ENCODE measurements around the gene PRPF40A. TPM values are rescaled to one million over a fixed set of nuclear protein-coding genes. Genes with fewer than 3 reads are reported as not detected.

PRPF40A gene
- total RNA-seq, 2 donors from 2014 or later: 190 to 222 TPM

- Mint-ChIP-seq H3K4me1 (peaks cover 8% of the 10 kb centered on the region), H3K9me3 (no peaks in the 10 kb centered on the region), H3K36me3 (ENCODE audit: low read depth) (peaks cover 41% of the 10 kb centered on the region), H3K4me3 (no peak overlapping the region), H3K27ac (no peak overlapping the region), H3K27me3 (ENCODE audit: insufficient read depth) (no peaks in the 10 kb centered on the region)
- Histone ChIP-seq H3K4me3 (ENCODE audit: low read length) (no peak overlapping the region), H3K9ac (ENCODE audit: extremely low read depth, low read length, poor library complexity, severe bottlenecking) (no peak overlapping the region), H3K27ac (ENCODE audit: low read depth, low read length) (no peak overlapping the region), H3K27me3 (ENCODE audit: control insufficient read depth, insufficient read depth, low read length, poor library complexity, severe bottlenecking) (no peaks in the 10 kb centered on the region), H3K9me3 (ENCODE audit: control insufficient read depth, low read length) (no peaks in the 10 kb centered on the region), H3K4me1 (ENCODE audit: control insufficient read depth, insufficient read depth, low read length) (no peaks in the 10 kb centered on the region), H3K36me3 (ENCODE audit: control insufficient read depth, insufficient read depth, low read length) (peaks cover 55% of the 10 kb centered on the region)
- WGBS, 2 experiments (ENCODE audit: insufficient coverage in 1 of 2, insufficient read length in 1 of 2): 96% methylated on average over 3 to 5 of the region's 5 CpGs
- DNase-seq: no peak
- TF ChIP-seq, protein P1, sequence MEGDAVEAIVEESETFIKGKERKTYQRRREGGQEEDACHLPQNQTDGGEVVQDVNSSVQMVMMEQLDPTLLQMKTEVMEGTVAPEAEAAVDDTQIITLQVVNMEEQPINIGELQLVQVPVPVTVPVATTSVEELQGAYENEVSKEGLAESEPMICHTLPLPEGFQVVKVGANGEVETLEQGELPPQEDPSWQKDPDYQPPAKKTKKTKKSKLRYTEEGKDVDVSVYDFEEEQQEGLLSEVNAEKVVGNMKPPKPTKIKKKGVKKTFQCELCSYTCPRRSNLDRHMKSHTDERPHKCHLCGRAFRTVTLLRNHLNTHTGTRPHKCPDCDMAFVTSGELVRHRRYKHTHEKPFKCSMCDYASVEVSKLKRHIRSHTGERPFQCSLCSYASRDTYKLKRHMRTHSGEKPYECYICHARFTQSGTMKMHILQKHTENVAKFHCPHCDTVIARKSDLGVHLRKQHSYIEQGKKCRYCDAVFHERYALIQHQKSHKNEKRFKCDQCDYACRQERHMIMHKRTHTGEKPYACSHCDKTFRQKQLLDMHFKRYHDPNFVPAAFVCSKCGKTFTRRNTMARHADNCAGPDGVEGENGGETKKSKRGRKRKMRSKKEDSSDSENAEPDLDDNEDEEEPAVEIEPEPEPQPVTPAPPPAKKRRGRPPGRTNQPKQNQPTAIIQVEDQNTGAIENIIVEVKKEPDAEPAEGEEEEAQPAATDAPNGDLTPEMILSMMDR (conservative IDR thresholded peaks at IDR 0.05): no peak
Measured at GRCh38 chr2:152611458-152612231, 105.6 kb downstream of the PRPF40A start.

DNA sequence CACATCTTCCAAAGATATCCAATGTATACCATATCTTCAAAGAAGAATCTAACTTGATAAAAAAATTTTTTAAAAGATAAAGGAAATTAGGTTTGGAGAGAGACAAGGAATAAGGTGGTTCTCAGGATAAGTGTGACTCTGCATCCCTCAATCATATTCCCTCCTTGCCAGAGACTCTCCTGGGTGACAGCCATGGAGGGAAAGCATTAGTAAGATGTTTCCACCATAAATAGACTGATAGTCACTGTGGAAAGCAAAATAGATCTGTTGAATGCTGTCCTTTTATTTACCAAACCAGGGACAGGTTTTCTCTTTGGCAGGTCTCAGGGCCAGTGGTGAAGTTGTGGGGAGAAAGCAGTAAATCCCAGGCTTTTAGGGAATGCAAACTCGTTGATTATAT, 107.6 kb downstream of the PRPF40A start:
- no peak for DNase-seq
- WGBS, 2 experiments (ENCODE audit: insufficient coverage in 1 of 2, insufficient read length in 1 of 2): 95 to 100% methylated on average over 1 of the region's 1 CpG
- no peak overlapping the region for H3K27ac Mint-ChIP-seq
- Histone ChIP-seq H3K4me3 (ENCODE audit: low read length) (no peak overlapping the region), H3K36me3 (ENCODE audit: control insufficient read depth, insufficient read depth, low read length) (peaks cover 39% of the 10 kb centered on the region), H3K27ac (ENCODE audit: low read depth, low read length) (no peak overlapping the region), H3K9me3 (ENCODE audit: control insufficient read depth, low read length) (no peaks in the 10 kb centered on the region), H3K4me1 (ENCODE audit: control insufficient read depth, insufficient read depth, low read length) (no peaks in the 10 kb centered on the region), H3K9ac (ENCODE audit: extremely low read depth, low read length, poor library complexity, severe bottlenecking) (no peak overlapping the region), H3K27me3 (ENCODE audit: control insufficient read depth, insufficient read depth, low read length, poor library complexity, severe bottlenecking) (no peaks in the 10 kb centered on the region)
- H3K9me3 Mint-ChIP-seq: no peaks in the 10 kb centered on the region
- peaks cover 32% of the 10 kb centered on the region for H3K36me3 Mint-ChIP-seq (ENCODE audit: low read depth)
- no peaks in the 10 kb centered on the region for H3K27me3 Mint-ChIP-seq (ENCODE audit: insufficient read depth)
- TF ChIP-seq, protein P1 (conservative IDR thresholded peaks at IDR 0.05): no peak
- no peak overlapping the region for H3K4me3 Mint-ChIP-seq
- H3K4me1 Mint-ChIP-seq: peaks cover 8% of the 10 kb centered on the region

DNA sequence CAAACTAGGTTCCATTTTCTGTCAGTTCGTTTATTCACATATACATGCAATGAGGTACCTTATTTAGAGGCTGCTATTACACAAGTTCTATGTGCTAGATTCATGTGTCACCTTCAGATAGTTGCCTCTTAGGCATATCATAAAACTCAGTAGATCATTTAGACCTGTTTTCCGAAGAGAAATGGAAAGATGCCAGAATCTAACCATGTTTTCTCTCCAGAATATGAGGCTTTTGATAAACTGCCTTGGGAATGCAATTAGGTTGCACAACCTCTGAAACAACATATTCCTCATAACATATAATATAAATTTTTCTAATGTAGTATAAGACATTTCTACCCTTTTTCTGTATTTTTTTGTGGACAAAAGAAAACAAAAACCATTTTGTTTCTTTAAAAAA, 108.1 kb downstream of the PRPF40A start:
- H3K4me3 Mint-ChIP-seq: no peak overlapping the region
- no peak for DNase-seq
- no peaks in the 10 kb centered on the region for H3K9me3 ChIP-seq (ENCODE audit: control insufficient read depth, low read length)
- H3K27me3 ChIP-seq (ENCODE audit: control insufficient read depth, insufficient read depth, low read length, poor library complexity, severe bottlenecking): no peaks in the 10 kb centered on the region
- H3K27ac Mint-ChIP-seq: no peak overlapping the region
- WGBS, 2 experiments (ENCODE audit: insufficient coverage in 1 of 2, insufficient read length in 1 of 2): 78 to 95% methylated on average over 2 of the region's 2 CpGs
- H3K27me3 Mint-ChIP-seq (ENCODE audit: insufficient read depth): no peaks in the 10 kb centered on the region
- no peak overlapping the region for H3K27ac ChIP-seq (ENCODE audit: low read depth, low read length)
- H3K4me1 ChIP-seq (ENCODE audit: control insufficient read depth, insufficient read depth, low read length): no peaks in the 10 kb centered on the region
- H3K4me3 ChIP-seq (ENCODE audit: low read length): no peak overlapping the region
- H3K9me3 Mint-ChIP-seq: no peaks in the 10 kb centered on the region
- peaks cover 8% of the 10 kb centered on the region for H3K4me1 Mint-ChIP-seq
- H3K36me3 ChIP-seq (ENCODE audit: control insufficient read depth, insufficient read depth, low read length): peaks cover 36% of the 10 kb centered on the region
- H3K36me3 Mint-ChIP-seq (ENCODE audit: low read depth): peaks cover 30% of the 10 kb centered on the region
- H3K9ac ChIP-seq (ENCODE audit: extremely low read depth, low read length, poor library complexity, severe bottlenecking): no peak overlapping the region
- TF ChIP-seq, protein P1 (conservative IDR thresholded peaks at IDR 0.05): no peak

All from endodermal cell (in vitro differentiated cells).